K562 (cell line): Measurements from ENCODE around the gene TCIRG1. TPM values are rescaled to one million over a fixed set of nuclear protein-coding genes. Genes with fewer than 3 reads are reported as not detected.

Source experiments
- CBFB ChIP-seq: sonication (generic); formaldehyde crosslinking; IDR thresholded peaks from 2 replicates; pipeline ENCODE4 v1.4.0; 2020; ENCODE audit warnings: mild to moderate bottlenecking, missing genetic modification reagents
- CHD2 ChIP-seq: IDR thresholded peaks from 2 replicates; pipeline ENCODE4 v1.6.1; 2011; ENCODE audit warnings: low read depth, low read length
- CTCFL ChIP-seq: IDR thresholded peaks from 2 replicates; pipeline ENCODE4 v1.6.1; 2011; ENCODE audit warnings: borderline replicate concordance, low read depth, mild to moderate bottlenecking, moderate library complexity, low read length; ENCODE audit not compliant: insufficient read depth, poor library complexity, severe bottlenecking
- ERF ChIP-seq: fragments of 450-650 bp; formaldehyde crosslinking; IDR thresholded peaks from 2 replicates; pipeline ENCODE4 v1.4.0; 2020; ENCODE audit warnings: mild to moderate bottlenecking, mixed read lengths
- FIP1L1 ChIP-seq: fragments of 200-400 bp; formaldehyde crosslinking; IDR thresholded peaks from 2 replicates; pipeline ENCODE4 v1.6.1; 2018; ENCODE audit warnings: mild to moderate bottlenecking, low read depth, low read length; ENCODE audit not compliant: poor library complexity, severe bottlenecking
- HES1 ChIP-seq: fragments of 450-650 bp; IDR thresholded peaks from 2 replicates; pipeline ENCODE4 v1.6.1; 2016; ENCODE audit warnings: low read depth, mild to moderate bottlenecking, moderate library complexity
- ILF3 ChIP-seq: fragments of 450-650 bp; IDR thresholded peaks from 2 replicates; pipeline ENCODE4 v1.6.1; 2018; ENCODE audit warnings: antibody characterized with exemption, mild to moderate bottlenecking, moderate library complexity, borderline replicate concordance
- KDM2B ChIP-seq: fragments of 250-450 bp; sonication (Bioruptor Pico); IDR thresholded peaks from 2 replicates; pipeline ENCODE4 v1.8.0; 2021; ENCODE audit warnings: mild to moderate bottlenecking, moderate library complexity
- NFE2L1 ChIP-seq: fragments of 450-650 bp; IDR thresholded peaks from 2 replicates; pipeline ENCODE4 v1.6.1; 2016; ENCODE audit warnings: missing genetic modification characterization, low read depth, mild to moderate bottlenecking, missing compliant biosample characterization, moderate library complexity, borderline replicate concordance
- PCBP2 ChIP-seq: fragments of 200-400 bp; formaldehyde crosslinking; IDR thresholded peaks from 2 replicates; pipeline ENCODE4 v1.6.1; 2018; ENCODE audit warnings: low read length, low read depth, mild to moderate bottlenecking, moderate library complexity; ENCODE audit not compliant: poor library complexity, severe bottlenecking
- RBM25 ChIP-seq: fragments of 200-400 bp; formaldehyde crosslinking; IDR thresholded peaks from 2 replicates; pipeline ENCODE4 v1.6.1; 2018; ENCODE audit warnings: low read length, low read depth, moderate library complexity; ENCODE audit not compliant: severe bottlenecking
- STAT5B ChIP-seq: fragments of 250-450 bp; sonication (Bioruptor Pico); IDR thresholded peaks from 2 replicates; pipeline ENCODE4 v1.8.0; 2021; ENCODE audit warnings: mild to moderate bottlenecking, inconsistent platforms
- TCF15 ChIP-seq: fragments of 250-450 bp; sonication (Bioruptor Pico); IDR thresholded peaks from 2 replicates; pipeline ENCODE4 v1.8.0; 2022; ENCODE audit warnings: moderate library complexity, mild to moderate bottlenecking, inconsistent platforms
- ZNF174 ChIP-seq: fragments of 250-450 bp; sonication (Bioruptor Pico); IDR thresholded peaks from 2 replicates; pipeline ENCODE4 v1.4.0; 2020; ENCODE audit warnings: mild to moderate bottlenecking
- polyA plus RNA-seq, 8 experiments: library from polyadenylated mRNA; depleted of rRNA in 4 of 8; stranded (reverse) in 5 of 8; unstranded in 3 of 8; fragments of >200 nt; fragmentation: Nextera tagmentation in 2 of 8; fragmentation: Illumina TruSeq in 1 of 8; extraction: Ambion mirVana in 2 of 8; extraction: Trizol in 1 of 8; gene quantifications; 2 replicates each; pipeline versions ENCODE4 v1.2.1 to v1.2.3, GENCODE V29; 2011 to 2014; ENCODE audit warnings: inconsistent platforms in 1 of 8, missing spikeins in 1 of 8
- total RNA-seq, 7 experiments: library from RNA; depleted of rRNA in 6 of 7; stranded (reverse); fragments of >200 nt in 6 of 7; fragmentation: Illumina TruSeq in 2 of 7; extraction: Trizol in 2 of 7; gene quantifications; 2 replicates each; pipeline versions ENCODE4 v1.2.1 to v1.2.3, GENCODE V29; 2011 to 2021; ENCODE audit warnings: low replicate concordance in 1 of 7
- TF ChIP-seq, protein P1 (sequence below): fragments of 250-450 bp; sonication (Bioruptor Pico); IDR thresholded peaks from 2 replicates; pipeline ENCODE4 v1.8.0; 2021; ENCODE audit warnings: moderate library complexity, mild to moderate bottlenecking, inconsistent platforms
- TF ChIP-seq, protein P2 (sequence below): fragments of 200-800 bp; sonication (Bioruptor generic); IDR thresholded peaks from 2 replicates; pipeline ENCODE4 v1.6.1; 2016; ENCODE audit warnings: missing genetic modification characterization, missing compliant biosample characterization

Gene TCIRG1
- total and polyA plus RNA-seq, 9 of the 15 experiments (the other 6 are each of a cell fraction or from before 2014, with no cell fraction given): 0.49 to 143 (median 24.4) TPM

- no peak for TF ChIP-seq CTCFL
- no peak for TF ChIP-seq STAT5B
- TF ChIP-seq ILF3: no peak
- TF ChIP-seq CHD2: peak; percentile 78
- TF ChIP-seq ERF: no peak
- TF ChIP-seq HES1: no peak
- TF ChIP-seq FIP1L1: no peak
- TF ChIP-seq CBFB (CRISPR knock-in tag): no peak
- no peak for TF ChIP-seq PCBP2
- TF ChIP-seq RBM25: peak; percentile 85
- no peak for TF ChIP-seq TCF15 (CRISPR knock-in tag)
- TF ChIP-seq ZNF174 (CRISPR knock-in tag): no peak
- no peak for TF ChIP-seq NFE2L1
- TF ChIP-seq, protein P1, sequence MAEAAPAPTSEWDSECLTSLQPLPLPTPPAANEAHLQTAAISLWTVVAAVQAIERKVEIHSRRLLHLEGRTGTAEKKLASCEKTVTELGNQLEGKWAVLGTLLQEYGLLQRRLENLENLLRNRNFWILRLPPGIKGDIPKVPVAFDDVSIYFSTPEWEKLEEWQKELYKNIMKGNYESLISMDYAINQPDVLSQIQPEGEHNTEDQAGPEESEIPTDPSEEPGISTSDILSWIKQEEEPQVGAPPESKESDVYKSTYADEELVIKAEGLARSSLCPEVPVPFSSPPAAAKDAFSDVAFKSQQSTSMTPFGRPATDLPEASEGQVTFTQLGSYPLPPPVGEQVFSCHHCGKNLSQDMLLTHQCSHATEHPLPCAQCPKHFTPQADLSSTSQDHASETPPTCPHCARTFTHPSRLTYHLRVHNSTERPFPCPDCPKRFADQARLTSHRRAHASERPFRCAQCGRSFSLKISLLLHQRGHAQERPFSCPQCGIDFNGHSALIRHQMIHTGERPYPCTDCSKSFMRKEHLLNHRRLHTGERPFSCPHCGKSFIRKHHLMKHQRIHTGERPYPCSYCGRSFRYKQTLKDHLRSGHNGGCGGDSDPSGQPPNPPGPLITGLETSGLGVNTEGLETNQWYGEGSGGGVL (CRISPR knock-in tag): no peak
- TF ChIP-seq KDM2B (CRISPR knock-in tag): no peak
- TF ChIP-seq, protein P2, sequence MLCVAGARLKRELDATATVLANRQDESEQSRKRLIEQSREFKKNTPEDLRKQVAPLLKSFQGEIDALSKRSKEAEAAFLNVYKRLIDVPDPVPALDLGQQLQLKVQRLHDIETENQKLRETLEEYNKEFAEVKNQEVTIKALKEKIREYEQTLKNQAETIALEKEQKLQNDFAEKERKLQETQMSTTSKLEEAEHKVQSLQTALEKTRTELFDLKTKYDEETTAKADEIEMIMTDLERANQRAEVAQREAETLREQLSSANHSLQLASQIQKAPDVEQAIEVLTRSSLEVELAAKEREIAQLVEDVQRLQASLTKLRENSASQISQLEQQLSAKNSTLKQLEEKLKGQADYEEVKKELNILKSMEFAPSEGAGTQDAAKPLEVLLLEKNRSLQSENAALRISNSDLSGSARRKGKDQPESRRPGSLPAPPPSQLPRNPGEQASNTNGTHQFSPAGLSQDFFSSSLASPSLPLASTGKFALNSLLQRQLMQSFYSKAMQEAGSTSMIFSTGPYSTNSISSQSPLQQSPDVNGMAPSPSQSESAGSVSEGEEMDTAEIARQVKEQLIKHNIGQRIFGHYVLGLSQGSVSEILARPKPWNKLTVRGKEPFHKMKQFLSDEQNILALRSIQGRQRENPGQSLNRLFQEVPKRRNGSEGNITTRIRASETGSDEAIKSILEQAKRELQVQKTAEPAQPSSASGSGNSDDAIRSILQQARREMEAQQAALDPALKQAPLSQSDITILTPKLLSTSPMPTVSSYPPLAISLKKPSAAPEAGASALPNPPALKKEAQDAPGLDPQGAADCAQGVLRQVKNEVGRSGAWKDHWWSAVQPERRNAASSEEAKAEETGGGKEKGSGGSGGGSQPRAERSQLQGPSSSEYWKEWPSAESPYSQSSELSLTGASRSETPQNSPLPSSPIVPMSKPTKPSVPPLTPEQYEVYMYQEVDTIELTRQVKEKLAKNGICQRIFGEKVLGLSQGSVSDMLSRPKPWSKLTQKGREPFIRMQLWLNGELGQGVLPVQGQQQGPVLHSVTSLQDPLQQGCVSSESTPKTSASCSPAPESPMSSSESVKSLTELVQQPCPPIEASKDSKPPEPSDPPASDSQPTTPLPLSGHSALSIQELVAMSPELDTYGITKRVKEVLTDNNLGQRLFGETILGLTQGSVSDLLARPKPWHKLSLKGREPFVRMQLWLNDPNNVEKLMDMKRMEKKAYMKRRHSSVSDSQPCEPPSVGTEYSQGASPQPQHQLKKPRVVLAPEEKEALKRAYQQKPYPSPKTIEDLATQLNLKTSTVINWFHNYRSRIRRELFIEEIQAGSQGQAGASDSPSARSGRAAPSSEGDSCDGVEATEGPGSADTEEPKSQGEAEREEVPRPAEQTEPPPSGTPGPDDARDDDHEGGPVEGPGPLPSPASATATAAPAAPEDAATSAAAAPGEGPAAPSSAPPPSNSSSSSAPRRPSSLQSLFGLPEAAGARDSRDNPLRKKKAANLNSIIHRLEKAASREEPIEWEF (CRISPR knock-in tag): no peak
Observed at GRCh38 chr11:68030318-68031143, 8.3 kb upstream of the TCIRG1 start, which contains the start of gene NDUFS8 (continued).
